Neural cell (in vitro differentiated cells): Measurements from ENCODE around the gene DNM1L.

Experiments
- CTCF ChIP-seq: fragments of 450-650 bp; IDR thresholded peaks from 2 replicates; pipeline ENCODE4 v1.5.1; 2014; ENCODE audit warnings: antibody characterized with exemption, mild to moderate bottlenecking, moderate library complexity; ENCODE audit not compliant: poor library complexity, severe bottlenecking
- EP300 ChIP-seq: fragments of 450-650 bp; conservative IDR thresholded peaks from 2 replicates; pipeline ENCODE4 v1.6.1; 2014; ENCODE audit warnings: antibody characterized with exemption, mild to moderate bottlenecking, moderate library complexity; ENCODE audit not compliant: poor library complexity, severe bottlenecking
- POLR2AphosphoS5 ChIP-seq: IDR thresholded peaks from 2 replicates; pipeline ENCODE4 v1.6.1; 2012
- RAD21 ChIP-seq: fragments of 450-650 bp; conservative IDR thresholded peaks from 2 replicates; pipeline ENCODE4 v1.6.1; 2014; ENCODE audit warnings: antibody characterized with exemption, mild to moderate bottlenecking, moderate library complexity

GRCh38 chr12:32669584-32669983 is 9.5 kb upstream of the DNM1L start:
- TF ChIP-seq CTCF (no peak), EP300 (no peak), POLR2AphosphoS5 (no peak), RAD21 (no peak)
